Endothelial cell of umbilical vein (primary cell): ENCODE measurements around the gene WDR72. TPM values are rescaled to one million over a fixed set of nuclear protein-coding genes. Genes with fewer than 3 reads are reported as not detected.
A peak's percentile ranks its signal among the peaks of the same experiment; 100 is the strongest.

Experiments used
- BruUV-seq: library from RNA; stranded (reverse); fragments of 400-500 nt; replicated peaks from 2 replicates; lab custom pipeline; 2021; lab: Mats Ljungman, UMichigan
- CTCF ChIA-PET: fragments of 300-600, 350-600 bp; sonication (Branson Sonifier 250); formaldehyde crosslinking; loops from one replicate; lab custom pipeline; 2021; ENCODE audit warnings: antibody characterized with exemption, inconsistent platforms; lab: Charles Lee
- POLR2A ChIA-PET: fragments of 300-600, 350-600 bp; sonication (Branson Sonifier 250); formaldehyde crosslinking; loops from one replicate; lab custom pipeline; 2021; ENCODE audit warnings: antibody characterized with exemption, inconsistent platforms; lab: Charles Lee
- DNase-seq: peaks from one replicate; pipeline ENCODE4 v3.0.0-alpha.2; 2011; ENCODE audit warnings: low read depth, low spot score
- FAIRE-seq: peaks from 2 replicates; lab custom pipeline; 2011; peaks lifted over from hg19 to GRCh38; lab: Jason Lieb, UNC
- H2AFZ ChIP-seq: 2 replicates; pipeline ENCODE4 v1.6.0; 2012; ENCODE audit warnings: low read depth, low read length, control low read depth, inconsistent platforms
- H3K27ac ChIP-seq: 2 replicates; pipeline ENCODE4 v1.5.1; 2011; ENCODE audit warnings: low read depth, mild to moderate bottlenecking, control low read depth, low read length, moderate library complexity; ENCODE audit not compliant: insufficient read depth
- H3K27me3 ChIP-seq, 2 experiments: 2 replicates each; pipeline versions ENCODE4 v1.6.0 to v1.6.1; 2011; ENCODE audit warnings: low read length in 2 of 2, mixed read lengths in 1 of 2; ENCODE audit not compliant: control insufficient read depth in 2 of 2, insufficient read depth in 2 of 2
- H3K36me3 ChIP-seq, 2 experiments: 2 replicates in 1 of 2; 3 replicates in 1 of 2; pipeline ENCODE4 v1.5.1; 2011; ENCODE audit warnings: low read length in 2 of 2, mild to moderate bottlenecking in 1 of 2, moderate library complexity in 1 of 2; ENCODE audit not compliant: control insufficient read depth in 2 of 2, insufficient read depth in 2 of 2; ENCODE audit errors: extremely low read depth in 1 of 2
- H3K4me1 ChIP-seq: 3 replicates; pipeline ENCODE4 v1.5.1; 2011; ENCODE audit warnings: mild to moderate bottlenecking, low read length; ENCODE audit not compliant: control insufficient read depth, insufficient read depth; ENCODE audit errors: extremely low read depth
- H3K4me2 ChIP-seq: 2 replicates; pipeline ENCODE4 v1.6.1; 2011; ENCODE audit warnings: low read length, control low read depth, mixed read lengths; ENCODE audit not compliant: insufficient read depth
- H3K4me3 ChIP-seq, 3 experiments: fragments of 200-600 bp in 1 of 3; sonication (generic), shearing (Covaris generic) in 1 of 3; replicated peaks in 1 of 3; 2 replicates each; pipeline ENCODE4 v1.5.1; 2011 to 2016; ENCODE audit warnings: control low read depth in 3 of 3, low read length in 3 of 3, mild to moderate bottlenecking in 2 of 3, inconsistent platforms in 1 of 3, low read depth in 1 of 3, moderate library complexity in 1 of 3; ENCODE audit not compliant: insufficient read depth in 1 of 3
- H3K79me2 ChIP-seq: 2 replicates; pipeline ENCODE4 v1.6.0; 2012; ENCODE audit warnings: low read length, inconsistent platforms; ENCODE audit not compliant: control insufficient read depth, insufficient read depth
- H3K9ac ChIP-seq: replicated peaks from 2 replicates; pipeline ENCODE3; 2011; ENCODE audit warnings: low read length, control low read depth; ENCODE audit not compliant: insufficient read depth; ENCODE audit errors: extremely low read depth
- H3K9me1 ChIP-seq: replicated peaks from 3 replicates; pipeline ENCODE4 v1.6.0; 2011; ENCODE audit warnings: mild to moderate bottlenecking, low read length; ENCODE audit not compliant: control insufficient read depth, insufficient read depth; ENCODE audit errors: extremely low read depth
- H3K9me3 ChIP-seq: replicated peaks from 2 replicates; pipeline ENCODE4 v1.5.1; 2012; ENCODE audit warnings: low read length, inconsistent platforms; ENCODE audit not compliant: control insufficient read depth, insufficient read depth
- H4K20me1 ChIP-seq: replicated peaks from 2 replicates; pipeline ENCODE3; 2011; ENCODE audit warnings: mild to moderate bottlenecking, low read length; ENCODE audit not compliant: control insufficient read depth, insufficient read depth; ENCODE audit errors: extremely low read depth
- CTCF ChIP-seq, 2 donors: IDR thresholded peaks; 1 replicate in 1 of 2; 2 replicates in 1 of 2; pipeline ENCODE4 v1.5.1; 2011; ENCODE audit warnings: low read length in 2 of 2, mild to moderate bottlenecking in 2 of 2, moderate library complexity in 2 of 2, control low read depth in 1 of 2, inconsistent platforms in 1 of 2, low read depth in 1 of 2; ENCODE audit not compliant: insufficient read depth in 1 of 2; ENCODE audit errors: extremely low read depth in 1 of 2
- EZH2 ChIP-seq: IDR thresholded peaks from 2 replicates; pipeline ENCODE4 v1.6.1; 2012; ENCODE audit warnings: borderline replicate concordance, low read depth, mild to moderate bottlenecking, moderate library complexity, low read length, inconsistent platforms; ENCODE audit not compliant: severe bottlenecking
- GATA2 ChIP-seq: IDR thresholded peaks from 2 replicates; pipeline ENCODE4 v1.7.0; 2011; ENCODE audit warnings: low read depth, mild to moderate bottlenecking, moderate library complexity, mixed read lengths, low read length; ENCODE audit not compliant: insufficient read length, insufficient read depth
- MYC ChIP-seq: IDR thresholded peaks from one replicate; pipeline ENCODE4 v1.6.1; 2011; ENCODE audit warnings: mild to moderate bottlenecking, low read depth, low read length
- dilution Hi-C: fragments of 300-500 bp; cut with MboI; formaldehyde crosslinking; loops from one replicate; pipeline ENCODE4 v1.15.0; 2019; ENCODE audit warnings: low sequenced_read_pairs; ENCODE audit not compliant: extremely low pct_ligation_motif_present
- intact Hi-C: fragments of 100-400 bp; cut with micrococcal nuclease; formaldehyde crosslinking; loops from one replicate; pipeline ENCODE4 v1.10.0; 2022
- polyA plus RNA-seq, 4 experiments: library from polyadenylated mRNA; depleted of rRNA in 3 of 4; stranded (reverse) in 3 of 4; unstranded in 1 of 4; fragments of >200 nt; gene quantifications; 2 replicates each; pipeline versions ENCODE4 v1.2.1 to v1.2.3, GENCODE V29; 2011 to 2012; ENCODE audit warnings: missing spikeins in 1 of 4
- total RNA-seq: library from RNA; stranded (reverse); gene quantifications from 2 replicates; pipeline ENCODE4 v1.2.3, GENCODE V29; 2021

The WDR72 gene
- total and polyA plus RNA-seq, 2 donors (not counting 3 experiments of a cell fraction or from before 2014, with no cell fraction given) = not detected

- dilution Hi-C loops = no loop called here
Observed at GRCh38 chr15:53670701-53671100, 88.8 kb downstream of the WDR72 start.

GRCh38 chr15:53665930-53666329 is 93.5 kb downstream of the WDR72 start:
- no peaks in the 10 kb centered on the region for H3K36me3 ChIP-seq
- no TSS peak for BruUV-seq
- intact Hi-C loops = no loop called here
- no peak overlapping the region for H3K27ac ChIP-seq
- no peak overlapping the region for H3K4me3 ChIP-seq
- no peaks in the 10 kb centered on the region for H3K79me2 ChIP-seq
- FAIRE-seq (no peak), DNase-seq (peak; percentile 5)
- H3K9ac ChIP-seq = no peak overlapping the region
- dilution Hi-C loops = no loop called here
- no peaks in the 10 kb centered on the region for H3K9me3 ChIP-seq
- no peaks in the 10 kb centered on the region for H3K27me3 ChIP-seq
- H2AFZ ChIP-seq = no peak overlapping the region
- no peaks in the 10 kb centered on the region for H4K20me1 ChIP-seq
- ChIA-PET CTCF (no interaction called here), POLR2A (no interaction called here)
- TF ChIP-seq EZH2 (no peak), MYC (no peak)
- H3K4me1 ChIP-seq = no peaks in the 10 kb centered on the region
- no peak overlapping the region for H3K4me2 ChIP-seq
- no peaks in the 10 kb centered on the region for H3K9me1 ChIP-seq

More at GRCh38 chr15:53670701-53671100, 88.8 kb downstream of the WDR72 start:
- H3K9me1 ChIP-seq = no peaks in the 10 kb centered on the region
- no peak overlapping the region for H3K9ac ChIP-seq
- H3K4me3 ChIP-seq = no peak overlapping the region
- no peak overlapping the region for H3K4me2 ChIP-seq
- ChIA-PET CTCF (no interaction called here), POLR2A (no interaction called here)
- intact Hi-C loops = no loop called here
- H3K36me3 ChIP-seq = no peaks in the 10 kb centered on the region
- H4K20me1 ChIP-seq = no peaks in the 10 kb centered on the region
- H3K27me3 ChIP-seq = no peaks in the 10 kb centered on the region
- no peaks in the 10 kb centered on the region for H3K79me2 ChIP-seq
- H3K9me3 ChIP-seq = no peaks in the 10 kb centered on the region
- H2AFZ ChIP-seq = no peak overlapping the region
- FAIRE-seq (no peak), DNase-seq (no peak)
- no TSS peak for BruUV-seq
- no peak overlapping the region for H3K27ac ChIP-seq
- H3K4me1 ChIP-seq = no peaks in the 10 kb centered on the region
- no peak for TF ChIP-seq GATA2
- no peak for TF ChIP-seq CTCF (IDR thresholded peaks at IDR 0.05; ENCODE audit: extremely low read depth in 1 of 2, insufficient read depth in 1 of 2, low read depth in 1 of 2, low read length in 2 of 2)
